Stimulated activated CD4-positive, alpha-beta T cell treated with anti-CD3 and anti-CD28 coated beads, Interleukin-12 subunit alpha, Interleukin-12 subunit beta, amount 100 ng/mL, for 48 hours (primary cell): Measurements from ENCODE around the gene NAP1L4.
A peak's percentile ranks its signal among the peaks of the same experiment; 100 is the strongest.

Source experiments
- DNase-seq, 3 donors: peaks; one replicate each; pipeline ENCODE4 v3.0.0-alpha.2; 2020; ENCODE audit warnings: low read depth in 2 of 3, low spot score in 1 of 3

Gene NAP1L4

DNA sequence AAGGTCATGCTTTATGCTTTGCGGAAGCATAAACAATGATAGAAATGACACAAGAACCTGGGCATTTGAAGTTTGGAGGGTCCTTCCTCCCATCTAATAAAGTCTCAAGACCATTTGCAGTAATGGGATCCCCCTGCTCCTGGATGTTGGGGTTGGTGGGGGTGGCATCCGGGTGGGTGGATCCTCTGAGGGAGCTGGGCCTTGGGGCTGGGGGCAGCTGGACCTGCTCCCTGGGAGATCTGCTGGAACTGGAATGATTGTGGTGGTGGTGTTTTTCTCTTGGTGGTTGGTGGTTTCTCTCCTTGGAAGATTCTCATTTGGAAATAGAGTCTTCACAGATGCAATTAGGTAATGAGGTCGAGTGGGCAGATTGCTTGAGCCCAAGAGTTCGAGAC lies 2.2 kb upstream of the NAP1L4 start:
- no peak for DNase-seq

DNA sequence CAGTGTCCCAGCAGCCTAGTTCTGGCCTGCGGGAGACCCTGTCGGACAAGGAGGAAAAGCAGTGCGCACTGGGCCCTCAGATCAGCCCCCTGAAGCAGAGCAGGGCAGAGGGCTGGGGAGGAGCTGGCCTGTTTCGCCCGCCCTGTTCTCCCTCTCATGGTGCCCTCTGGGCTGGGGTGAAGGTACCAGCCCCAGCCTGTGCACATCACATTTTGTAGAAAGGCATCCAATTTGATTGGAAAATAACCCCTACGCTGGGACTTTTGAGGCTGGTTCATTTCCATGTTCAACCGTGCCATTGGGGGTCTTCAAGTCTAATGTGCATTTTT lies 832 bp upstream of the NAP1L4 start:
- DNase-seq, result no peak

DNA sequence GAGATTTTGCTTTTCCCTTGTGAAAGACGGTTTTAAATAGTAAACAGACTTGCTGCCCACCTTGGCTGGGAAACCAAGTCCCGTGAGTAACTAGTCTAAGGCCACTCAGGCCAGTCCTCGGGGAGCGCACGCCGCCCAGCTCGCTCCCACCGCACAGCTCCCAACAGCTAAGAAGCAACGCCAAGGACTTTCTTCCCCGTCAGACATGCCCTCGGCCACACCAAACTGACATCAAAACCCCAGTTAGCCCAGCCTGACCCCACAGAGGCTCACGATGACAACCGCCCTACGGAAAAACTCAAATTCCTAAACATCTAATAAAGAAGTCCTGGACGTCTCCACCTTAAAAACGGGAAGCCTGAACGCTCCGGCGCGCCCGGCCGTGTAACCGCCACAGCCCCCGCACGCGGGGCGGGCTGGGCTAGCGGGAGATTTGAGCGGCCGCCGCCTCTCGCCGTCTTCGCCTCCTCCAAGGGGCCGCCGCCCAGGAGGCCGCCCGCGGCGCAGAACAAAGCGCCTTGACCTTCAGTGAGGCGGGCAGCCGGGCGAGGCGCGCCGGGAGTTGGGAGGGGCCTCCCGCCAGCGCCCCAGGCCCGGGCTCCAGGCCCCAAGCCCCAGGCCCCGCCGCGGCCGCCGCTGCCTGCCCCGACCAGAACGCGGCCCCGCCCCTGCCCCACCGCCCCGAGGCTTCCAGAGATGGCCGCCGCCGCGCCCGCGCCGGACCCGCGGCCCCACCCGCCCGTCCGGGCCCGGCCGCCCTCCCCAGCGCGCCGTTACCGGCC lies 486 bp downstream of the NAP1L4 start:
- DNase-seq, result peak in 2 of 3 donors; percentile 27 to 39

DNA sequence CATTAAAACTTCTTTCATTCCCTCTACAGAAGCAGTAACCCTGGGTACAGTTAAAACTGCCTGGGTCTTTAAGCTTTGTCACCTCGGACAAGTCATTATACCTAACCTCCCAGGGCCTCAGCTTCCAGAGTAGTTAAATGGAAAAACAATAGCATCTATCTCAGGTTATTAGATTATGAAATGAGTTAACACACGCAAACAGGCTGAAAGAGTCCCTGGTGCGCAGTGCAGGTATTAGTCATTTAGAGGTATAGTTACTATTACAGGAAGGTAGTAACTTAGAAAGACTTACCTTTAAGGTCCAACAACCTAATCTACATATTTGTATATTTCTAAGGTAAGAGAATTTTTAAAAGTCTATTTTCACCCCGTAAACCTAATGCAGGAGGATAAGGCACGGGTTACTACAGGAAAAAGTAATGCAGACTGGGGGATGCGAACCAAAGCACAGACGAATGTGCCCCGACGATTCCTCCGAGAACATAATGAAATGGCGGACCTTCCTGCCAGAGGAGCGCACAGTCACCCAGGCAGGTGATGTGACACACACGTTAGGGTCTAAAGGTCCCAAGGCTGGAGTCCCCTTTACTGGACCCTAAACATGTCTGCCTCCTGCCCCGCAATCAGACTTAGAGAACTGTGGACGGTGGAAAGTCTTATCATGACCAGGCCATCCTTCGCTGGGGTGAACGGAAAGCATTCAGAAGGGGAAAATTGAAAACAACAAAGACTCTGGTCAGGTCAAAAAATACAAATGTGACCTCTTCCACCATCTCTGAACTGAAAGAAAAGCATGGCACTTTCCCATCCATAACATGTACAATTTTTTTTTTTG lies 1.3 kb downstream of the NAP1L4 start:
- peak in 2 of 3 donors; percentile 28 to 46 for DNase-seq

DNA sequence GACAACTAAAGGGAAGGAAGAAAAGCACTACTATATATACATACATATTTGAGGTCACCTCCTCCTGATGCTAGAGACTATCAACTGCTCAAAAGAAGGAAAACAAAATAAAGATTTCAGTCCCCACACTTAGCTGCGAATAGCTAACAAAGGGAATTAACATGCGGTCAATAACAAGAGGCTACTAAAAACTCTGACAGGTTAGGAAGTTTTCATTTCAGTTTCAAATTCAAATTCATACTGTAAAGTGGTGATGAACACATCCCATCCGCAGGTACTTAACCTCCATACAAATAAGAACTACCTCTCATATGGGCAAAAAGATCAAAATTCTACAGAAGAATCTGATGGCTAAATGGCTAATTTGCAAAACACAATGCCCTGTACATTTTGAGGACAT lies 2.6 kb downstream of the NAP1L4 start:
- no peak for DNase-seq

DNA sequence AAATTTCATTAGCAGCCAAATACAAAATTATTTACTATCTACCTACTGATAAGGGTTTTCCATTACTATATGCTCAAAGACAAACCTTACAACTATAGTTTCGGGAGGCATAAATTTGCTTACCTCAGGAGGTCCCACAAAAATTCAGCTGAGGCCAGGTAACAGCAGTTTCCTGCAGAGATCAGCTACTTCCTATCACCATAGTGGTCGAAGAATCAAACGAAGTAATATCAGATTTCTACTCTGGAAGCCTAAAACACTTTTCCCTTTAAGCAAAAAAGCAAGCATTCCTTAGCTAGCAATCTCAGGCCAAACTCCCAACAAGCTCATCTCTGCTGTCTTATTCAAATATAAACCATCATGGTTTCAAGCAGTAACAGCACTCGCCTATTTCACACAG lies 3.1 kb downstream of the NAP1L4 start:
- DNase-seq, result no peak

DNA sequence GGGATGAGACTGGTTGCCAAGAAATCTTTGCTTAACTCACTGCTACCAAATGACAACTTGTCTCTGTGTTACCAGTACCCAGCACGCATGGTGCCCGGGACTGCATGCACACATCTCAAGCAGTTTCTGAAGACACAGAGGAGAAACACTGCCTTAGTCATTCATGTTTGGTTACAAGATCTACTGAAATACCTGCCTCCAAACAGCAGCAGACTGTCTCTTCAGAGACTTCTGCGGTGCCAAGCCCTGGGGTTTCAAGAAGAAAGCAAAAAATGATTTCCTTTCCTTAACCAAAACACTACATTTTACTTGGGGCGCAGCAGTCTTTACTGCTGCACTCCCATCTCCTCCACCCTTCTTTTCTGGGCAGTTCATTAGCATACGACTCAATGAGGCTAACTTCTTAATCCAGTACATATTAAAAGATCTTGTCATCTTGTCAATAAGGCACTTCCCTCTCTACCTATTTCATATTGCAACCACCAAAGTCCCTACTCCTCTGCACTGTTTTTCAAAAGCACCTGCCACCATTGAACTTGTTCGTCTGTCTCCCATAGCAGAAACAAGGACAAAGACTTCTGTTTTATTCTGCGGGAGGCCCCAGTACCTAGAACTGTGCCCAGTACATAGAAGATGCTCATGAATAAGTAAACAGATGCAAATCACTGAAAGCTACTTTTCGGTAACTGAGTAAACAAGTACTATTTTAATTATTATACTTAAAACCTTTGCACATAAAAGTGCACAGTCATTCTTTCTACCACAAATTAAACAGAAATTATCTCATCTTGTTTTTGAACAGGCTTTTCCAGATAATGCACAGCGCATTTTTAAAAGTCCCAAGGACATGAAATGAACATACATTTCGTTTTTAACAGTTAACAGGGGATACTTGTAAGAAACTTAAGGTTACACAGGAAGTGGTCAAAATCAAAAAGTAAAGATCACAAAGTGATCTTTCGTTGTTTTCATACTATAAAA lies 4.0 kb downstream of the NAP1L4 start:
- peak in 1 of 3 donors; percentile 9 for DNase-seq

DNA sequence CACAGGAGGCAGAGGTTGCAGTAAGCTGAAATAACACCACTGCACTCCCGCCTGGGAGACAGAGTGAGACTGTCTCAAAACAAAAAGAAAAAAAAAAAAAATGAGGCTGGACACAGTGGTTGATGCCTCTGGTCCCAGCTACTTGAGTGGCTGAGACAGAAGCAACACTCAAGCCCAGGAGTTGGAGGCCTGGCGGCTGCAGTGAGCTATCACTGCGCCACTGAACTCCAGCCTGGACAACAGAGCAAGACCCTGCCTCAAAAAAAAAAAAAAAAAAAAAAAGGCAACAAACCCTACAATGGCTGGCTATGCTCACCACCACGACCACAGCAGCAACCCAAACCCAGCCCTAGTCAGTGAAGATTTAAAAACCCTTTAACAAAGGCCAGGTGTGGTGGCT lies 8.2 kb downstream of the NAP1L4 start:
- no peak for DNase-seq

DNA sequence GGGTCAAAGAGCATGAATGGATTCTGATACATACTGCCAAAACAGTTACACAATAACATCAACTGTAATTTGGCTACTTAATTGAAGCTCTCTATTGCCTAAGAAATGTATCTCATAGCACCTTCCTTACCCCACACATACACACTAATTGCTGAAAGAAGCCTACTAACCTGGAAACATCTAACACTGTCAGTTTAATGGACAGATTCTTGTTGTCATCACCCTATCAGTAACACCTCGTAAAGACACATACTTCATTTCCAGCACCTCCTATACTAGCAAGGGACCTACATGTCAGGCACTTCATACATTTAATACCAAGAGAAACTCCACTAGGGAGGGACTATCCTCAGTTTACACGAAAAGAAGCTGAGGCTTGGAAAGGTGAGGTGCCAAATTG lies 9.9 kb downstream of the NAP1L4 start:
- no peak for DNase-seq

DNA sequence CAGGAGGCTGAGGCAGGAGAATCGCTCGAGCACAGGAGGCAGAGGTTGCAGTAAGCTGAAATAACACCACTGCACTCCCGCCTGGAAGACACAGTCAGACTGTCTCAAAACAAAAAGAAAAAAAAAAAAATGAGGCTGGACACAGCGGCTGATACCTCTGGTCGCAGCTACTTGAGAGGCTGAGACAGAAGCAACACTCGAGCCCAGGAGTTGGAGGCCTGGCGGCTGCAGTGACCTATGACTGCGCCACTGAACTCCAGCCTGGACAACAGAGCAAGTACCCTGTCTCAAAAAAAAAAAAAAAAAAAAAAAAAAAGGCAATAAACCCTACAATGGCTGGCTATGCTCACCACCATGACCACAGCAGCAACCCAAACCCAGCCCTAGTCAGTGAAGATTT lies 11.0 kb downstream of the NAP1L4 start:
- DNase-seq, result no peak

DNA sequence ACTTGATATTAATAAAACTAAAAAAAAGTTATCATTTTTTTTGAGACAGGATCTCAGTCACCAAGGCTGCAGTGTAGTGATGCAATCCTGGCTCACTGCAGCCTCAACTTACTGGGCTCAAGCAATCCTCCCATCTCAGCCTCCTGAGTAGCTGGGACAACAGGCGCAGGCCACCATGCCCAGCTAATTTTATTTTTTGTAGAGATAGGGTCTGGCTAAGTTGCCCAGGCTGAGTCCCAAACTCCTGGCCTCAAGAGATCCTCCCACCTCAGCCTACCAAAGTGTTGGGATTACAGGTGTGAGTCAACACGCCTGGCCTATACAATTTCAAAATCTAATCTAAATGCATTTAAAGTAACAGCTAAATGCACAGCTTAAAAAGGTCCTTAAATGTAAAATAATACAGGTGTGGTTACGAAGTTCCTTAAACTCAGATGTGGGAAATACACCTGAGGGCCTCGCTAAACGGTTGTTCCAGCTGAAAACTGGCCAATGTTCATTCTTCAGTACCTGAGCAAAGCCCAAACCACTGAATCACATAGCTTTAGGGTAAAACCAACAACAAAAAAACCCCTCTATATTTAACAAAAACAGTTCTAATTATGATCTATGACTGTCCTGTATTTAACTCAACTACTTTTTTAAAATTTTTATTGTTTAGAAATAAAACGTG lies 11.8 kb downstream of the NAP1L4 start:
- no peak for DNase-seq

DNA sequence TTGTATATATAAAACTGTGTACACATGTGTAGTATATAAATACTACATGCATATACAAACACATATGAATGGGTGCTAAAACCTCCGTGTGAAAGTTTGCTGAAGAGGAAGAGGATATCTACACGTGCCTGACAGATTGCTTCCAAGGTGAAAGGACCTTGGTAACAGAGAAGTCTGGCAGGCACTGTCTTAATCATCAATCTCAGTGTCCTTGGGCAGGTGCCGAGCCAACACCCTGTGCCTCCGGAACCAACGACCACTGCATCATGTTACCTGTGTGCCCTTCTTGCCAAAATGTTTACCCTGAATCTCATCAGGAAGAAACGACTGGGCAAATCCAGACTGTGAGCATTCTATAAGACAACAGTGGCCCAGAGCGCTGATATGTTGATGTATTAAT lies 15.0 kb downstream of the NAP1L4 start:
- no peak for DNase-seq

DNA sequence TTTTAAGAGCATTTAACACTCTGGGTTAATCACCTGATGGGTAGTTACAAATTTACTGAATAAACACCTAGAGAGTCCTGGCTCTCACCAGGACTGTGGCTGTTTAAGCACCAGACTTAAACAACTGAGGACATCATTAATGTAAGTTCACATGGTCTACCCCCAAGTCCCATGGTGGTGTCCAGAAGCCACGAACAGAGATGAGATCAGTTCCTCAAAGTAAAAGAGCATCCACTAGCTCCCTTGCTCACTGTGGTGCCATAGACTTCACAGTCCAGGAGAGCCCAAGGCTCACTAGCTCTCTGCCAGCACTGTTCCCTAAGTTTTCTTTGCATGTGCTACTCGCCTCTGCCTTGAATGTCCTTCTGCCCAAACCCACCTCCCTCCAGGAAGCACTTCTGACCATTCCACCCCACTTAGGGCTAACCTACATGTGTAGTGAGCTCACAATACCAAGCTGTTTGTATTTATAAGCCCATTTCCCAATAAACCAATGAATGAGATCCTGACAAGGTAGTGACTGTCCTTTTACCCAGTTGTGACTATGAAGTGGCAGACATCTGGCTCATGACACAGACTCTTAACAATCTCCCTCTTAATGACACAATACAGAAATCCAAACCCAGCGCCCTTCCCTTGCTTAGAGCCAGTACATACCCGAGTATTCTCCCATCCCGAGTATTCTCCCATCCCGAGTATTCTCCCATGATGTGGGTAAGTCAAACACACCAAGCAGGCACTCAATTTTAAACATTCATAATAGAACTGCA lies 15.7 kb downstream of the NAP1L4 start:
- DNase-seq, result no peak

DNA sequence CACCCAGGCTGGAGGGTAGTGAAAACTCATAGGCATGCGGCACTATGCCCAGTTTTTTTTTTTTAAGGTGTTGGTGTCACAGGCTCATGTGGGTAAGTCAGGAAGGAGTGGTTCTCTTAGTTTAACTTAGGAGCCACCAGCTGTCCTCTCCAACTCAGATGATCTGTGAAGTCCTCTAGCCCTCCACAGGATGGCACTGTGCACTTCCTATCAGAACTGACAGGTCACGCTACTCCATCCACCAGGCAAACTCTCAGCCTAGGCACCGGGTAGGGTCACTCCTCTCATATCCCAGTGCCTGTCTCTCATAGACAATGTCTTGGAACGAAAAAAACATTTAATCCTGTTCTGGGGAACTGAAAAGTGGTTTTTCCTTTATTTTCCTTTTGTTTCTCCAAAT lies 16.5 kb downstream of the NAP1L4 start:
- DNase-seq, result peak in 1 of 3 donors; percentile 12

DNA sequence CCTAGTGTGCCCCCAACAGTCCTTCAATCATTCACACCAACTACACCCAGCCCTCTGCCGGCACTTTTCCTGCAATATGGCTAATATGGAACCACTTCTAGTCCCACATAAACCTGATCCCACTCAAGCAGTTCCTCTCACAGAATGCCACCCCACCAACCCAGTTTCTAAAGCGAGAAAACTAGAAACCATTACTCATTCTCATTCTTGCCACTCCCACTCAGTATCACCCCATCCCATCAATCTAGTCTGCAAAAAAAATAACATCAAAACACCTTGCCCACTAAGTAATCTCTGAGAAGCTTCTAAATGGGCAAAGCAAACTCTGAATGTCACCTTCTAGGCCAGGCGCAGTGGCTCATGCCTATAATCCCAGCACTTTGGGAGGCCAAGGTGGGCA lies 17.9 kb downstream of the NAP1L4 start:
- no peak for DNase-seq

DNA sequence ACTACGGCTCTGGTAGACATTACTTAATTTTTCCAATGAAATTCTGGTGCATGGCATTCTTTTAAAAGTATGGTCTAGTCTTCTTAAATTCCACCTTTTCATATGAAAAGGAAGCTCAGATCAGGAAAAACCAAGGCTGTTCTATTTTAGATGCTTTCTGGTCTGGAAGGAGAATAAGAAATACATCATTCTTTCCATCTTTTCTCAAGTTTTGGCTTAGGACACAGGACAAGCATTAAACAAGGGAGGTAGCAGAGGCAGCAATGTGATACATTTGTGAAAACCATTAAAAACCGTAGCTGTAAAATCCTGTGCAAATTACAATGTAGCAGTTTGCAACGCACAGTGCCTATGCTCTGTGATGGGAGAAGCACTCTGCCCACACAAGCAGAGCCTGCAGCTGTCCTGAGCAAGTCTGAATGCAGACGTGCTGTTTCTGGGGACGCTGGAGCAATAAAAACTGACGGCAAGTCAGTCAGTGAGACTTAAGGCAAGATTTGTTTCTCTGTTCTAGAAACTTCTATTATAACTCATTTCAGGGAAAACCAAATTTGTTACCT lies 23.7 kb downstream of the NAP1L4 start:
- DNase-seq, result no peak

DNA sequence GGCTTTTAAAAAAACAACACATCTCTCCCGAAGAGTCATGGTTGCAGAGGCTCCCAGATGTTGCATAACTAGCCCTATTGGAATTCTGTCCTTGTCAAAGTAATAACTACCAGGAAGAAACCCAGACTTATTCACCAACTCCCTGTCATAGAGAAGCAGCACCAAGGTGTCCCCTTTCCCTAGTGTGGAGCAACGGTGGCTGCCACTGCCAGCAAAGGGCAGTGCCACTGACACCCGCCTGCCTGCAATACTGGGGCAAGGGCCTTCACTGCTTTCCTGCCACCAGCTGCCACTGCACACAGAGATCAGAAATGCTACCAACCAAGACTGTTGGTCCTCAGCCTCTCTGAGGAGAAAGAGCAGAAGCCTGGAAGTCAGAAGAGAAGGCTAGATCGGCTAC lies 27.3 kb downstream of the NAP1L4 start:
- DNase-seq, result no peak

DNA sequence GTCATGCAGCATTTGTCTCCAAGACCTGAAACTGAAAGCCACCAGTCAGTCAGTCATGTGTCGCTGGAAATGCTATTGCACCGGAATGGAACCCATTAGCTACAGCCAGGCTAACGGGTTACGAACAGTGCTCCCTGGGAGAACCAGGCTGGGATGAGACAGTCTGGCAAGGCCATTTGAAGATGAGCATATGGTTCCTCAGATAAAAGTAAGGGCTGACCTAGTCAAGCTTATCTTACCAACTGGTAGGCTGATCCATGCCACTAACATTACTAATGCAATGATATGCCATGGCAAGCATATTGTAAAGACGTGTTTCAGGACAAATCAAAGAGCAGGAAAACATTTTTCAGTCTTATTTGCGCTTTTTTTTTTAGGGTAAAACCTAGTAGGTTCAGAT lies 28.4 kb downstream of the NAP1L4 start:
- no peak for DNase-seq

DNA sequence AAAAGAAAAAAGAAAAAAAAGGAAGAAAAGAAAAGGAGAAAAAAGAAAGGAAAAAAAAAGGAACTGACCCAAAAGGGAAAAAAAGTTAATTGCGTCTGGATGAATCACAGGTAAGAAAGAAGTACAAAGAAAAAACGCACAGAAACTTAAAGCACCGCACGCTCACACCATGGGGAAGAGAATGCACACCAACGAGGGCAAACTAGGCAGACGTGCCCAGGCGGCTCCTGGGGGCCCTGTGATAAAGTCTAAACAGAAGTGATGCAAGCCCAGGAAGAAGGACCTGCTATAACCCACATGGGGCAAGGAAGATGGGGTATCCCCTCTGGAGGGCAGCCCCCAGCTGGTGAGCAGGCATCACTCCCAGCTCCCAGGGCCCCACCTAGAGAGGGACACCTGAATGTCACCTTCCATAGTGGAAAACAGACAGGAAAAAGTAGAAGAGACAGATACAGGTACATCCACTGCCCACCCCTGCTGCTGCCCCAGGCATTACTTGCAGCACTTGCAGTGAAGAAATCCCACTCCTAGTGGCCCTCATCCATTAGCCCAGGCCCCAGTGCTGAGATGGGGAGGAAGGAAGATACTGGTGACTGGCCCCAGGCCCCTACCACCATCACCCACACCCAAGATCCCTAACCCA lies 28.9 kb downstream of the NAP1L4 start:
- DNase-seq, result no peak
